ENCODE measurements around the gene LAMA2.

- TF ChIP-seq CTCF (IDR thresholded peaks at IDR 0.05; ENCODE audit: low read length) (no peak), EZH2 (IDR thresholded peaks at IDR 0.05; ENCODE audit: borderline replicate concordance, low read length) (no peak)
Observed at GRCh38 chr6:129084406-129084805, 201.5 kb downstream of the LAMA2 start.
